NB4 (cell line): Measurements from ENCODE around the gene TIAL1.

Source experiments
- DNase-seq: peaks from one replicate; pipeline ENCODE4 v3.0.0; 2010; ENCODE audit warnings: low read depth
- H3K4me3 ChIP-seq: one replicate; pipeline ENCODE4 v1.5.1; 2011; ENCODE audit warnings: mild to moderate bottlenecking, low read depth, low read length, moderate library complexity
- CTCF ChIP-seq: IDR thresholded peaks from one replicate; pipeline ENCODE4 v1.5.1; 2012; ENCODE audit warnings: low read depth, low read length
- MYC ChIP-seq: IDR thresholded peaks from 2 replicates; pipeline ENCODE4 v1.6.1; 2011; ENCODE audit warnings: low read depth, low read length
- POLR2A ChIP-seq: IDR thresholded peaks from 2 replicates; pipeline ENCODE4 v1.6.1; 2011; ENCODE audit warnings: mild to moderate bottlenecking; ENCODE audit not compliant: insufficient read length; ENCODE audit errors: extremely low read depth
- TF ChIP-seq, protein P1 (sequence below): IDR thresholded peaks from 2 replicates; pipeline ENCODE4 v1.6.1; 2011; ENCODE audit warnings: low read depth, low read length

TIAL1 gene

GRCh38 chr10:119640875-119641526, 44.2 kb upstream of the TIAL1 start:
- TF ChIP-seq MYC = no peak
- no peak for TF ChIP-seq CTCF
- TF ChIP-seq, protein P1, sequence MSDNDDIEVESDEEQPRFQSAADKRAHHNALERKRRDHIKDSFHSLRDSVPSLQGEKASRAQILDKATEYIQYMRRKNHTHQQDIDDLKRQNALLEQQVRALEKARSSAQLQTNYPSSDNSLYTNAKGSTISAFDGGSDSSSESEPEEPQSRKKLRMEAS = no peak
- DNase-seq = no peak
- H3K4me3 ChIP-seq = no peak overlapping the region

DNA sequence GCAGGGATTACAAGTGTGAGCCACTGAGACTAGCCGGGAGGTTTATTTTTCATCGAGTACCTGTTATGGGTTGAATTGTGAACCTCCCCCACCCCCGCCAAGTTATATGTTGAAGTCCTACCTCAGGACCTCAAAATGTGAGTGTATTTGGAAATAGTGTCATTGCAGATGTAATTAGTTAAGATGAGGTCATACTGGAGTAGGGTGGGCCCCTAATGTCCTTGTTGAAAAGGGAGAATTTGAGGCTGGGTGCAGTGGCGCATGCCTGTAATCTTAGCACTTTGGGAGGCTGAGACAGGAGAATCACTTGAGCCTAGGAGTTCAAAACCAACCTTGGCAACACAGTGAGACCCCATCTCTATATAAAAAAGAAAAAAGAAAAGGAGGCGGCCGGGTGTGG, 43.6 kb upstream of the TIAL1 start:
- DNase-seq = no peak
- TF ChIP-seq MYC (no peak), POLR2A (no peak), CTCF (no peak)
- TF ChIP-seq, protein P1 = no peak
- no peak overlapping the region for H3K4me3 ChIP-seq

DNA sequence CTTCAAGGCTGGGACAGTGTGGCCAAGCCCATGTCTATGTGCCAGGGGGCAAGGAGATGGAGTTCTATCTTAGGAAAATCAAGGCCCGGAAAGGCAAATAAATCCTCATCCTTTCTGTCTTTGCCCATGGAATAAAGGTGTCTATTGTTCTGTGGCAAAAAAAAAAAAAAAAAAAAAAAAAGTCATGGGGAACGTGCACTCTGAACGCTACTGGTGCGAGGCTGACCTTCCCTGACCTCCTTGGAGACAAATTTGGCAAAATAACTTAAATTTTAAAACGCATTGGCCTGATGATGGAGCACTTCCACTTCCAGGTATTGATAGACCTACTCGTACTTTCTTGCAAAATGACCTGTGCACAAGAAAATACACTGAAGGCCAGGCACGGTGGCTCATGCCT, 42.2 kb upstream of the TIAL1 start:
- H3K4me3 ChIP-seq = no peak overlapping the region
- TF ChIP-seq CTCF = no peak
- no peak for TF ChIP-seq MYC
- TF ChIP-seq, protein P1 = no peak
- no peak for TF ChIP-seq POLR2A
- DNase-seq = no peak

GRCh38 chr10:119637631-119638030, 40.9 kb upstream of the TIAL1 start:
- TF ChIP-seq CTCF (no peak), POLR2A (no peak), MYC (no peak)
- TF ChIP-seq, protein P1 = no peak
- no peak overlapping the region for H3K4me3 ChIP-seq
- DNase-seq = no peak

- TF ChIP-seq MYC (no peak), POLR2A (no peak), CTCF (no peak)
- TF ChIP-seq, protein P1 = no peak
- peak; percentile 67 for DNase-seq
- no peak overlapping the region for H3K4me3 ChIP-seq
Observed at GRCh38 chr10:119634219-119634544, 37.4 kb upstream of the TIAL1 start.
